ENCODE results near the gene EPS15.

Gene EPS15

GRCh38 chr1:51344602-51345299, 174.3 kb downstream of the EPS15 start:
- Histone ChIP-seq H3K27me3 (peaks cover 2 to 27% of the 10 kb centered on the region in 2 donors), H3K27ac (no peak overlapping the region)
- DNase-seq, result no peak

GRCh38 chr1:51344276-51344601, 174.8 kb downstream of the EPS15 start:
- peaks cover 0 to 10% (median 8%) of the 10 kb centered on the region in 4 donors for H3K4me1 ChIP-seq
- H3K27ac ChIP-seq, result no peak overlapping the region
- peaks cover 2 to 29% of the 10 kb centered on the region in 2 donors for H3K27me3 ChIP-seq
- no peak overlapping the region for H3K4me3 ChIP-seq
- H3K36me3 ChIP-seq, result no peaks in the 10 kb centered on the region
- no peak for DNase-seq
- H3K9me3 ChIP-seq, result no peaks in the 10 kb centered on the region
- TF ChIP-seq, protein P1, sequence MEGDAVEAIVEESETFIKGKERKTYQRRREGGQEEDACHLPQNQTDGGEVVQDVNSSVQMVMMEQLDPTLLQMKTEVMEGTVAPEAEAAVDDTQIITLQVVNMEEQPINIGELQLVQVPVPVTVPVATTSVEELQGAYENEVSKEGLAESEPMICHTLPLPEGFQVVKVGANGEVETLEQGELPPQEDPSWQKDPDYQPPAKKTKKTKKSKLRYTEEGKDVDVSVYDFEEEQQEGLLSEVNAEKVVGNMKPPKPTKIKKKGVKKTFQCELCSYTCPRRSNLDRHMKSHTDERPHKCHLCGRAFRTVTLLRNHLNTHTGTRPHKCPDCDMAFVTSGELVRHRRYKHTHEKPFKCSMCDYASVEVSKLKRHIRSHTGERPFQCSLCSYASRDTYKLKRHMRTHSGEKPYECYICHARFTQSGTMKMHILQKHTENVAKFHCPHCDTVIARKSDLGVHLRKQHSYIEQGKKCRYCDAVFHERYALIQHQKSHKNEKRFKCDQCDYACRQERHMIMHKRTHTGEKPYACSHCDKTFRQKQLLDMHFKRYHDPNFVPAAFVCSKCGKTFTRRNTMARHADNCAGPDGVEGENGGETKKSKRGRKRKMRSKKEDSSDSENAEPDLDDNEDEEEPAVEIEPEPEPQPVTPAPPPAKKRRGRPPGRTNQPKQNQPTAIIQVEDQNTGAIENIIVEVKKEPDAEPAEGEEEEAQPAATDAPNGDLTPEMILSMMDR (IDR thresholded peaks at IDR 0.05), result no peak
- intact Hi-C loops (cut with DNase I; ENCODE audit: low total_unique reads), result no loop called here

More at GRCh38 chr1:51344602-51345299, 174.3 kb downstream of the EPS15 start:
- intact Hi-C loops (cut with DNase I; ENCODE audit: low total_unique reads), result no loop called here
- Histone ChIP-seq H3K4me1 (peaks cover 0 to 10% (median 8%) of the 10 kb centered on the region in 4 donors), H3K36me3 (no peaks in the 10 kb centered on the region), H3K9me3 (no peaks in the 10 kb centered on the region), H3K4me3 (peak overlapping the region in 1 of 2 donors; percentile 5)
- TF ChIP-seq, protein P1 (IDR thresholded peaks at IDR 0.05), result no peak

DNA sequence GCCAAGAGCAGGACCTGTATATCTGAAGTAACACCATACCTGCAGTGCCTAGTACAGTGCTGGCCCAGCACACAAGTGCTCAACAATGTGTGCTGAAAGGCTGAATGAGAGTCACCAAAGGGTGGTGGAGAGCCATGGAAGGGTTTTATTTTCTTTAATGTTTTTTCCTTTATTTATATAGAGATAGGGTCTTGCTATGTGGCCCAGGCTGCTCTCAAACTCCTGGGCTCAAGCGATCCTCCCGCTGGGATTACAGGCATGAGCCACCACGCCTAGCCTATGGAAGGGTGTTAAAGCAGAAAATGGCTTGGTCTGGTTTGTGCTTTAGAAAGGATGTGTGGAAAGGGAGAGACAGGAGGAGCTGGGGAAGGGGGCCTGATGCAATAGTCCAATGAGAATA, 175.4 kb downstream of the EPS15 start:
- peaks cover 2 to 31% of the 10 kb centered on the region in 2 donors for H3K27me3 ChIP-seq
- H3K4me3 ChIP-seq, result no peak overlapping the region
- intact Hi-C loops (cut with DNase I; ENCODE audit: low total_unique reads), result no loop called here
- no peak for DNase-seq
- peaks cover 0 to 10% (median 8%) of the 10 kb centered on the region in 4 donors for H3K4me1 ChIP-seq
- TF ChIP-seq, protein P1 (IDR thresholded peaks at IDR 0.05), result no peak
- no peaks in the 10 kb centered on the region for H3K36me3 ChIP-seq
- no peaks in the 10 kb centered on the region for H3K9me3 ChIP-seq
- H3K27ac ChIP-seq, result no peak overlapping the region

- TF ChIP-seq, protein P1 (IDR thresholded peaks at IDR 0.05), result no peak
- no peak overlapping the region for H3K4me3 ChIP-seq
- intact Hi-C loops (cut with DNase I; ENCODE audit: low total_unique reads), result no loop called here
- peaks cover 0 to 10% (median 8%) of the 10 kb centered on the region in 4 donors for H3K4me1 ChIP-seq
- DNase-seq, result no peak
- H3K27ac ChIP-seq, result no peak overlapping the region
- H3K27me3 ChIP-seq, result peaks cover 2 to 31% of the 10 kb centered on the region in 2 donors
- H3K36me3 ChIP-seq, result no peaks in the 10 kb centered on the region
- no peaks in the 10 kb centered on the region for H3K9me3 ChIP-seq
Observed at GRCh38 chr1:51342591-51343206, 176.4 kb downstream of the EPS15 start.

DNA sequence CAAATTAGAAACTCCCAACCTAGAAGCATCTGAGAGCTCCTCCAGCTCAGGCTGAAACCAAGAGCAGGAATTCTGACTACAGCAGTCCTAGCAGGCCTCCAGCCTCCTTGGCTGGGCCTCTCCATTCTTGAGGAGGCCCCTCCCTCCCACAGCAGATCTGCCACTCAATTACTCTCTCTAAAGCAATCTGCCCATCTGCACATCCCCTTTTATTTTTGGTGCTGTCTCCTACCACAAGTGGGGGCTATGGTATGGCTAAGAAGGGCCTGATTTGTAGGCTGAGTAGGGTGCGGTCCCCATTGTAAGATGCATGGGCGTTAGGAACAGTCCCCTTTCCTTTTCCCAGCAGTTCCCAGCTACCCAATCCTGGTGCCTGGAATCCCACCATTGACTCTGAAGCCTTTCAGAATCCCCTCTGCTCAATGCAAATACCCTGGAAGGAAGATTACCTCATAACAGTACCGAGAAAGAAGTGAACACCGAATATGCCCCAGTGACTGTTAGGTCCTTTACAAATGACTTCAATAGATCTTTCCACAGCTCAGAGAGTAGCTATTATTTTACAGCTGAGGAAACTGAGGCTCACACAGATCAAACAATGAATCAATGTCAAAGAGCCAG, 177.1 kb downstream of the EPS15 start:
- Histone ChIP-seq H3K9me3 (no peaks in the 10 kb centered on the region), H3K4me3 (no peak overlapping the region), H3K27me3 (peaks cover 2 to 31% of the 10 kb centered on the region in 2 donors), H3K4me1 (peaks cover 0 to 10% (median 8%) of the 10 kb centered on the region in 4 donors), H3K27ac (no peak overlapping the region), H3K36me3 (no peaks in the 10 kb centered on the region)
- intact Hi-C loops (cut with DNase I; ENCODE audit: low total_unique reads), result no loop called here
- TF ChIP-seq, protein P1 (IDR thresholded peaks at IDR 0.05), result no peak
- DNase-seq, result no peak
